ENCODE measurements around the gene CYP3A5.

DNA sequence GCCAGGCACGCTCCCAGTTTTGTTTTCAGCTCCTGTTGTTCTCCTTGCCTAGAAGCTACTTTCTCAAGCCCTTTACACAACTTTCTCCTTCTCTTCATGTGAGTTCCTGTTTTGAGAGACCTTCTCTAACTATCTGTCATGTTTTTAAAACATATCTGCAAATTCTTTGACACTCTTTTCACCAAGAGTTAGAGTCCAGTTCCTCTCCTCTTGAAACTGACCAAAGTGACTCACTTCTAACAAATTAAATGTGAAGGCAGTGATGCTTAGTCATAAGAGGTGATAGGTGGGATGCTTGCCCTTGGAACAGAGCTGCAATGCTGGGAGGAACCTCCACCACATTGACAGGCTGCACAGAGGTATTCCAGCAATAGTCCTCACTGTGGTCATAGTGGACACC lies 37.8 kb downstream of the CYP3A5 start:
- TF ChIP-seq, protein P1, sequence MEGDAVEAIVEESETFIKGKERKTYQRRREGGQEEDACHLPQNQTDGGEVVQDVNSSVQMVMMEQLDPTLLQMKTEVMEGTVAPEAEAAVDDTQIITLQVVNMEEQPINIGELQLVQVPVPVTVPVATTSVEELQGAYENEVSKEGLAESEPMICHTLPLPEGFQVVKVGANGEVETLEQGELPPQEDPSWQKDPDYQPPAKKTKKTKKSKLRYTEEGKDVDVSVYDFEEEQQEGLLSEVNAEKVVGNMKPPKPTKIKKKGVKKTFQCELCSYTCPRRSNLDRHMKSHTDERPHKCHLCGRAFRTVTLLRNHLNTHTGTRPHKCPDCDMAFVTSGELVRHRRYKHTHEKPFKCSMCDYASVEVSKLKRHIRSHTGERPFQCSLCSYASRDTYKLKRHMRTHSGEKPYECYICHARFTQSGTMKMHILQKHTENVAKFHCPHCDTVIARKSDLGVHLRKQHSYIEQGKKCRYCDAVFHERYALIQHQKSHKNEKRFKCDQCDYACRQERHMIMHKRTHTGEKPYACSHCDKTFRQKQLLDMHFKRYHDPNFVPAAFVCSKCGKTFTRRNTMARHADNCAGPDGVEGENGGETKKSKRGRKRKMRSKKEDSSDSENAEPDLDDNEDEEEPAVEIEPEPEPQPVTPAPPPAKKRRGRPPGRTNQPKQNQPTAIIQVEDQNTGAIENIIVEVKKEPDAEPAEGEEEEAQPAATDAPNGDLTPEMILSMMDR (IDR thresholded peaks at IDR 0.05; ENCODE audit: low read length) = no peak
- no peak for TF ChIP-seq EZH2 (optimal IDR thresholded peaks at IDR 0.05; ENCODE audit: low read depth, low read length)
- no peak for TF ChIP-seq EZH2phosphoT487 (IDR thresholded peaks at IDR 0.05; ENCODE audit: low read length)
